Measurements from ENCODE around the gene GHRHR. TPM values are rescaled to one million over a fixed set of nuclear protein-coding genes. Genes with fewer than 3 reads are reported as not detected.

Gene GHRHR
- total and polyA plus RNA-seq, 2 donors (not counting 1 experiment from before 2014, with no cell fraction given) = not detected

DNA sequence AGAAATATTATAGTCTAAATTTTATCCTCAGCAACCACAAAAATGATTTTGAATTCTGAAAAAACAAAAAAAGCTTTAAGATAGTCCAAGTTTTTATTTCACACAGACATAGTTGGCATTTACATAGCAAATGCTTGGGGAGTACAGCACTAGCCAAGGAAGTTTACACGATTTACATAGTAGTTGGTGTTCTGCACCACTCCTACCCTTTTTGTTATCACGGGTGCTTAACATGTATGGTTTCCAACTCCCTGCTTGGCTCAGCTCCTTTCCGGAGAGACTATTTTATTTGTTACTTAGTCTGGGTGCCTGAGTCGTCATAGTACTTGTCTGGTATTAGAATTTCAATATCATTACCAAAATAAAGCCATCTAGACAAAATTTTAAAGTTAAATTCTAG lies 8.8 kb upstream of the GHRHR start:
- WGBS (ENCODE audit: insufficient coverage) = 86% methylated on average over 1 of the region's 4 CpGs
- CTCF ChIA-PET = no interaction called here

DNA sequence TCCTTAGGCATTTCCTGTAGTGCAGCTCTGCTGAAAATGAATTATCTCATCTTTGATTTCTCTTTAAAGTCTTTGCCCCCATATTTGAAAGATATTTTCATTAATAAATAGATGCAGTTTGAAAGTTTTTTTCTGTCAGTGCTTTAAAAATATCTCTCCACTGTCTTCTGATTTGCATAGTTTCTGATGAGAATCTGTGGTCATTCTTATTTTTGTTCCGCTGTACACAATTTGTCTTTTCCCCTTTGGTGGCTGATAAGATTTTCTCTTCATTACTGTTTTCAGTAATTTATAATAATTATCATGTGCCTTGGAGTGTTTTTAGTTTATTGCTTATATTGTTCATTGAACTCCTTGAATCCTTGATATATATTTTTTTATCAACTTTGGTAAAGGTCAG lies 7.0 kb upstream of the GHRHR start:
- Mint-ChIP-seq H3K4me3 (no peak overlapping the region), H3K27ac (no peak overlapping the region), H3K27me3 (peaks cover 20% of the 10 kb centered on the region), H3K9me3 (ENCODE audit: insufficient read depth) (peaks cover 6% of the 10 kb centered on the region), H3K4me1 (no peaks in the 10 kb centered on the region)
- H3K9ac ChIP-seq (ENCODE audit: low read length) = no peak overlapping the region
- ChIA-PET CTCF (interaction anchor here (0.6 kb wide), 1 partner anchor 18 kb away, joined by 4 read pairs; no protein-coding TSS in a partner anchor), POLR2A (no interaction called here)
- no peak overlapping the region for H3K27ac ChIP-seq (ENCODE audit: low read length in 2 of 2)
- H3K36me3 ChIP-seq (replicated peaks in 1 of 2; ENCODE audit: control extremely low read depth in 1 of 2, control insufficient read depth in 1 of 2, extremely low read depth in 1 of 2, insufficient read depth in 2 of 2, low read length in 1 of 2) = no peaks in the 10 kb centered on the region
- H2AFZ ChIP-seq (ENCODE audit: insufficient read depth, low read depth, low read length, poor library complexity, severe bottlenecking) = no peak overlapping the region
- H3K4me1 ChIP-seq (ENCODE audit: control insufficient read depth in 2 of 2, insufficient read depth in 2 of 2, low read length in 2 of 2) = no peaks in the 10 kb centered on the region
- DNase-seq (no peak), ATAC-seq (ENCODE audit: low read depth) (no peak)
- H3K4me3 ChIP-seq (ENCODE audit: control extremely low read depth in 1 of 5, extremely low read depth in 1 of 5, insufficient read depth in 1 of 5, low read depth in 2 of 5, low read length in 4 of 5) = no peak overlapping the region
- no peaks in the 10 kb centered on the region for H4K20me1 ChIP-seq (ENCODE audit: control insufficient read depth, insufficient read depth, low read length, poor library complexity, severe bottlenecking)
- WGBS (ENCODE audit: insufficient coverage) = no CpG with 5 or more reads among the region's 1 CpG
- H3K27me3 ChIP-seq (replicated peaks in 1 of 4; ENCODE audit: control extremely low read depth in 1 of 4, control insufficient read depth in 3 of 4, insufficient read depth in 4 of 4, low read length in 3 of 4) = peaks cover 0 to 2% (median 0%) of the 10 kb centered on the region in 4 experiments
- H3K9me3 ChIP-seq (ENCODE audit: control extremely low read depth in 1 of 3, control insufficient read depth in 2 of 3, insufficient read depth in 1 of 3, low read length in 2 of 3) = peaks cover 3 to 4% (median 3%) of the 10 kb centered on the region in 3 donors
- TF ChIP-seq, protein P1, sequence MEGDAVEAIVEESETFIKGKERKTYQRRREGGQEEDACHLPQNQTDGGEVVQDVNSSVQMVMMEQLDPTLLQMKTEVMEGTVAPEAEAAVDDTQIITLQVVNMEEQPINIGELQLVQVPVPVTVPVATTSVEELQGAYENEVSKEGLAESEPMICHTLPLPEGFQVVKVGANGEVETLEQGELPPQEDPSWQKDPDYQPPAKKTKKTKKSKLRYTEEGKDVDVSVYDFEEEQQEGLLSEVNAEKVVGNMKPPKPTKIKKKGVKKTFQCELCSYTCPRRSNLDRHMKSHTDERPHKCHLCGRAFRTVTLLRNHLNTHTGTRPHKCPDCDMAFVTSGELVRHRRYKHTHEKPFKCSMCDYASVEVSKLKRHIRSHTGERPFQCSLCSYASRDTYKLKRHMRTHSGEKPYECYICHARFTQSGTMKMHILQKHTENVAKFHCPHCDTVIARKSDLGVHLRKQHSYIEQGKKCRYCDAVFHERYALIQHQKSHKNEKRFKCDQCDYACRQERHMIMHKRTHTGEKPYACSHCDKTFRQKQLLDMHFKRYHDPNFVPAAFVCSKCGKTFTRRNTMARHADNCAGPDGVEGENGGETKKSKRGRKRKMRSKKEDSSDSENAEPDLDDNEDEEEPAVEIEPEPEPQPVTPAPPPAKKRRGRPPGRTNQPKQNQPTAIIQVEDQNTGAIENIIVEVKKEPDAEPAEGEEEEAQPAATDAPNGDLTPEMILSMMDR (IDR thresholded peaks at IDR 0.05) = no peak
- TF ChIP-seq EZH2 (IDR thresholded peaks at IDR 0.05; ENCODE audit: borderline replicate concordance, insufficient read depth, low read depth, low read length, poor library complexity, severe bottlenecking) = no peak
- H3K4me2 ChIP-seq (replicated peaks; ENCODE audit: low read depth, low read length, poor library complexity, severe bottlenecking) = no peak overlapping the region
- no peaks in the 10 kb centered on the region for H3K79me2 ChIP-seq (ENCODE audit: control insufficient read depth, insufficient read depth, low read length)
- intact Hi-C loops (cut with micrococcal nuclease) = no loop called here

More for the DNA sequence above, 8.8 kb upstream of the GHRHR start:
- H4K20me1 ChIP-seq (ENCODE audit: control insufficient read depth, insufficient read depth, low read length, poor library complexity, severe bottlenecking) = no peaks in the 10 kb centered on the region
- TF ChIP-seq EZH2 (IDR thresholded peaks at IDR 0.05; ENCODE audit: borderline replicate concordance, insufficient read depth, low read depth, low read length, poor library complexity, severe bottlenecking) = no peak
- TF ChIP-seq, protein P1 (IDR thresholded peaks at IDR 0.05) = no peak
- H3K4me3 Mint-ChIP-seq = no peak overlapping the region
- peaks cover 3 to 4% (median 3%) of the 10 kb centered on the region in 3 donors for H3K9me3 ChIP-seq (ENCODE audit: control extremely low read depth in 1 of 3, control insufficient read depth in 2 of 3, insufficient read depth in 1 of 3, low read length in 2 of 3)
- DNase-seq = no peak
- peaks cover 6% of the 10 kb centered on the region for H3K9me3 Mint-ChIP-seq (ENCODE audit: insufficient read depth)
- H3K4me2 ChIP-seq (replicated peaks; ENCODE audit: low read depth, low read length, poor library complexity, severe bottlenecking) = no peak overlapping the region
- H3K27me3 Mint-ChIP-seq = peaks cover 28% of the 10 kb centered on the region
- POLR2A ChIA-PET = no interaction called here
- no peak overlapping the region for H3K27ac Mint-ChIP-seq
- H3K4me3 ChIP-seq (ENCODE audit: control extremely low read depth in 1 of 5, extremely low read depth in 1 of 5, insufficient read depth in 1 of 5, low read depth in 2 of 5, low read length in 4 of 5) = no peak overlapping the region
- no peak overlapping the region for H3K9ac ChIP-seq (ENCODE audit: low read length)
- no peak for ATAC-seq (ENCODE audit: low read depth)
- no peaks in the 10 kb centered on the region for H3K4me1 ChIP-seq (ENCODE audit: control insufficient read depth in 2 of 2, insufficient read depth in 2 of 2, low read length in 2 of 2)
- no peaks in the 10 kb centered on the region for H3K36me3 ChIP-seq (replicated peaks in 1 of 2; ENCODE audit: control extremely low read depth in 1 of 2, control insufficient read depth in 1 of 2, extremely low read depth in 1 of 2, insufficient read depth in 2 of 2, low read length in 1 of 2)
- no peak overlapping the region for H2AFZ ChIP-seq (ENCODE audit: insufficient read depth, low read depth, low read length, poor library complexity, severe bottlenecking)
- H3K27me3 ChIP-seq (replicated peaks in 1 of 4; ENCODE audit: control extremely low read depth in 1 of 4, control insufficient read depth in 3 of 4, insufficient read depth in 4 of 4, low read length in 3 of 4) = peaks cover 0 to 3% (median 0%) of the 10 kb centered on the region in 4 experiments
- no peak overlapping the region for H3K27ac ChIP-seq (ENCODE audit: low read length in 2 of 2)
- intact Hi-C loops (cut with micrococcal nuclease) = no loop called here
- H3K79me2 ChIP-seq (ENCODE audit: control insufficient read depth, insufficient read depth, low read length) = no peaks in the 10 kb centered on the region
- H3K4me1 Mint-ChIP-seq = no peaks in the 10 kb centered on the region

Data from B cell (primary cell).